ENCODE measurements around the gene COMMD1.

- TF ChIP-seq CTCF (IDR thresholded peaks at IDR 0.05; ENCODE audit: extremely low read depth in 1 of 2, insufficient read depth in 1 of 2, low read depth in 1 of 2, low read length in 2 of 2) (no peak), POLR2AphosphoS5 (IDR thresholded peaks at IDR 0.05; ENCODE audit: insufficient read depth, low read depth, low read length) (no peak), EZH2 (IDR thresholded peaks at IDR 0.05; ENCODE audit: borderline replicate concordance, low read depth, low read length, severe bottlenecking) (no peak), FOS (IDR thresholded peaks at IDR 0.05; ENCODE audit: borderline replicate concordance, insufficient read depth, low read length) (no peak), POLR2A (IDR thresholded peaks at IDR 0.05; ENCODE audit: low read depth, low read length) (no peak), MYC (IDR thresholded peaks at IDR 0.05; ENCODE audit: low read depth, low read length) (no peak)
Measured at GRCh38 chr2:61966087-61966727, 60.7 kb downstream of the COMMD1 start.
